ENCODE data around the gene CTSS.

GRCh38 chr1:150762552-150762951, 3.0 kb downstream of the CTSS start:
- no peak for TF ChIP-seq POLR2A (IDR thresholded peaks at IDR 0.05)
- TF ChIP-seq CTCF (IDR thresholded peaks at IDR 0.05): no peak
